Gastrocnemius medialis (tissue), 4 donors: Measurements from ENCODE around the gene ADAMTS14.

Experiments
- POLR2A ChIP-seq, 2 donors: fragments of 450-650 bp; IDR thresholded peaks; one replicate each; pipeline ENCODE4 v1.6.1; 2017; ENCODE audit warnings: antibody characterized with exemption in 2 of 2, mild to moderate bottlenecking in 2 of 2, moderate library complexity in 2 of 2
- TF ChIP-seq, protein P1 (sequence below), 5 experiments: fragments of 450-650 bp in 3 of 5; fragments of 200-600 bp in 2 of 5; sonication (generic) in 2 of 5; IDR thresholded peaks in 4 of 5; conservative IDR thresholded peaks in 1 of 5; 1 replicate in 4 of 5; 2 replicates in 1 of 5; pipeline ENCODE4 v1.5.1; 2016 to 2019; ENCODE audit warnings: antibody characterized with exemption in 5 of 5, mild to moderate bottlenecking in 3 of 5, moderate library complexity in 3 of 5

DNA sequence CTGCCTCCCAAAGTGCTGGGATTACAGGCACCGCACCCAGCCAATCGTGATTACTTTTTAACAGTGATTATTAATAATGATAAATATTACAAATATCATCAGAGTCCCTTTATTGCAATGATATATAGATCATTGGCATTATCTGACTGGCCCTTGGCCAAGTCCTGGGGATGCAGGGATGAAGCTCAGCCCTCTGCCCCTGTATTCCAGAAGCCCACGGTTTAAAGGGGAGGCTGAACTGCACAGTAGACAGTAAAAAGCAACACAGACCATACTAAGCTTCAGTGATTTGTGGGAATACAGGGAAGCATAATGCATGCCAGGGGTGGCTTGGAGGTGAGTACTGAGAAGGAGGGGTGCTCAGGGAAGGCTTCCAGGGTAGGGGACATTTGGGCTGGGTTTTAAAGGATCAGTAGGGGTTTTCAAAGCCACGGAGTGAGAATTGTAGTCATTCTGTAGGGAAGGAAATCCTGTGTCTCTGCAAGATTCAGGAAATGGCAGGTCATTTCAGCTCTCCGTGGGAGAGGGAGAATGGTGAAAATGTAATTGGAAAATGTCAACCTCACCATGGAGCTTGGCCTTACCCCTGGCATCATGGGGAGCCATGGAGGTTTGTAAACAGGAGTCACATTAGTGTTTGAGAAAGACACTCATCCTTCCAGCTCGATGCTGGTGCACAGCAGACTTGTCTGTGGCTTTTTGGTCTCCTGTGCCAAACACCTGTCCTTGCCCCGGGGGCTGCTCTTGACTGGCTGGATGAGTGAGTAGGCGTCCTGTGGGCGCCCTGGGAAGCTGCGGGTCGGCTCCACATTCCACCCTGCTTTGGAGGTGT, 8.8 kb downstream of the ADAMTS14 start:
- no peak for TF ChIP-seq POLR2A (IDR thresholded peaks at IDR 0.05)
- TF ChIP-seq, protein P1, sequence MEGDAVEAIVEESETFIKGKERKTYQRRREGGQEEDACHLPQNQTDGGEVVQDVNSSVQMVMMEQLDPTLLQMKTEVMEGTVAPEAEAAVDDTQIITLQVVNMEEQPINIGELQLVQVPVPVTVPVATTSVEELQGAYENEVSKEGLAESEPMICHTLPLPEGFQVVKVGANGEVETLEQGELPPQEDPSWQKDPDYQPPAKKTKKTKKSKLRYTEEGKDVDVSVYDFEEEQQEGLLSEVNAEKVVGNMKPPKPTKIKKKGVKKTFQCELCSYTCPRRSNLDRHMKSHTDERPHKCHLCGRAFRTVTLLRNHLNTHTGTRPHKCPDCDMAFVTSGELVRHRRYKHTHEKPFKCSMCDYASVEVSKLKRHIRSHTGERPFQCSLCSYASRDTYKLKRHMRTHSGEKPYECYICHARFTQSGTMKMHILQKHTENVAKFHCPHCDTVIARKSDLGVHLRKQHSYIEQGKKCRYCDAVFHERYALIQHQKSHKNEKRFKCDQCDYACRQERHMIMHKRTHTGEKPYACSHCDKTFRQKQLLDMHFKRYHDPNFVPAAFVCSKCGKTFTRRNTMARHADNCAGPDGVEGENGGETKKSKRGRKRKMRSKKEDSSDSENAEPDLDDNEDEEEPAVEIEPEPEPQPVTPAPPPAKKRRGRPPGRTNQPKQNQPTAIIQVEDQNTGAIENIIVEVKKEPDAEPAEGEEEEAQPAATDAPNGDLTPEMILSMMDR (IDR thresholded peaks at IDR 0.05 in 4 of 5, conservative IDR thresholded peaks at IDR 0.05 in 1 of 5): no peak
